H9 (cell line): ENCODE results near the gene HSPA12A. TPM values are rescaled to one million over a fixed set of nuclear protein-coding genes. Genes with fewer than 3 reads are reported as not detected.

Experiments
- DNase-seq: peaks from one replicate; pipeline ENCODE4 v3.0.0-alpha.2; 2017
- H2AFZ ChIP-seq: one replicate; pipeline ENCODE4 v1.6.1; 2013; ENCODE audit warnings: mild to moderate bottlenecking, low read length, control low read depth, moderate library complexity
- H2AK5ac ChIP-seq: 2 replicates; pipeline ENCODE4 v1.6.1; 2013; ENCODE audit warnings: low read length, control low read depth, mixed read lengths; ENCODE audit not compliant: insufficient read length
- H2BK120ac ChIP-seq: one replicate; pipeline ENCODE4 v1.6.1; 2013; ENCODE audit warnings: low read depth, mild to moderate bottlenecking, low read length, control low read depth, inconsistent platforms; ENCODE audit not compliant: poor library complexity, severe bottlenecking
- H2BK12ac ChIP-seq: 2 replicates; pipeline ENCODE4 v1.6.1; 2013; ENCODE audit warnings: low read length, control low read depth, mixed read lengths, low read depth; ENCODE audit not compliant: insufficient read length
- H2BK15ac ChIP-seq: 2 replicates; pipeline ENCODE4 v1.6.1; 2013; ENCODE audit warnings: low read depth, low read length, control low read depth
- H2BK20ac ChIP-seq: one replicate; pipeline ENCODE4 v1.6.1; 2013; ENCODE audit warnings: low read depth, mild to moderate bottlenecking, low read length, control low read depth, inconsistent platforms; ENCODE audit not compliant: poor library complexity, severe bottlenecking
- H2BK5ac ChIP-seq: 2 replicates; pipeline ENCODE4 v1.6.1; 2013; ENCODE audit warnings: low read length, control low read depth, mixed read lengths; ENCODE audit not compliant: insufficient read length
- H3K14ac ChIP-seq: 2 replicates; pipeline ENCODE4 v1.6.1; 2013; ENCODE audit warnings: low read length, control low read depth; ENCODE audit not compliant: insufficient read depth
- H3K18ac ChIP-seq: 2 replicates; pipeline ENCODE4 v1.6.1; 2013; ENCODE audit warnings: low read depth, mild to moderate bottlenecking, mixed read lengths, low read length, control low read depth; ENCODE audit not compliant: insufficient read length
- H3K23ac ChIP-seq: 2 replicates; pipeline ENCODE4 v1.6.1; 2013; ENCODE audit warnings: low read length, control low read depth, mixed read lengths, low read depth; ENCODE audit not compliant: insufficient read length
- H3K23me2 ChIP-seq: 2 replicates; pipeline ENCODE4 v1.6.1; 2013; ENCODE audit warnings: low read depth, mild to moderate bottlenecking, mixed read lengths, low read length, control low read depth; ENCODE audit not compliant: insufficient read length, poor library complexity, severe bottlenecking
- H3K27ac ChIP-seq: 2 replicates; pipeline ENCODE4 v1.5.1; 2013; ENCODE audit warnings: low read length, control low read depth, mixed read lengths, low read depth; ENCODE audit not compliant: insufficient read length
- H3K27me3 ChIP-seq: 2 replicates; pipeline ENCODE4 v1.6.1; 2013; ENCODE audit warnings: low read length, control low read depth, inconsistent platforms; ENCODE audit not compliant: insufficient read depth
- H3K4ac ChIP-seq: 2 replicates; pipeline ENCODE4 v1.6.1; 2013; ENCODE audit warnings: low read depth, mild to moderate bottlenecking, control low read depth, inconsistent platforms, low read length, moderate library complexity
- H3K4me1 ChIP-seq: 2 replicates; pipeline ENCODE4 v1.6.1; 2013; ENCODE audit warnings: low read length, control low read depth, inconsistent platforms; ENCODE audit not compliant: insufficient read depth
- H3K4me2 ChIP-seq: 2 replicates; pipeline ENCODE4 v1.6.1; 2013; ENCODE audit warnings: low read length, control low read depth, mixed read lengths; ENCODE audit not compliant: insufficient read length, insufficient read depth
- H3K56ac ChIP-seq: 2 replicates; pipeline ENCODE4 v1.6.1; 2013; ENCODE audit warnings: low read depth, mild to moderate bottlenecking, mixed read lengths, low read length, control low read depth; ENCODE audit not compliant: insufficient read length
- H3K79me1 ChIP-seq: 2 replicates; pipeline ENCODE4 v1.6.1; 2013; ENCODE audit warnings: low read depth, mild to moderate bottlenecking, moderate library complexity, low read length, control low read depth, inconsistent platforms; ENCODE audit not compliant: insufficient read depth, poor library complexity, severe bottlenecking
- H3K79me2 ChIP-seq: 2 replicates; pipeline ENCODE4 v1.6.1; 2013; ENCODE audit warnings: low read length, control low read depth, inconsistent platforms; ENCODE audit not compliant: insufficient read depth
- H3K9ac ChIP-seq: 2 replicates; pipeline ENCODE4 v1.6.1; 2013; ENCODE audit warnings: low read length, control low read depth, mixed read lengths; ENCODE audit not compliant: insufficient read length; ENCODE audit errors: extremely low read depth
- H3K9me3 ChIP-seq: one replicate; pipeline ENCODE4 v1.6.1; 2013; ENCODE audit warnings: low read depth, low read length, inconsistent platforms; ENCODE audit not compliant: control insufficient read depth
- H3T11ph ChIP-seq: one replicate; pipeline ENCODE4 v1.6.1; 2013; ENCODE audit warnings: mild to moderate bottlenecking, low read length, control low read depth, inconsistent platforms
- H4K20me1 ChIP-seq: one replicate; pipeline ENCODE4 v1.6.1; 2013; ENCODE audit not compliant: control insufficient read depth, insufficient read length, insufficient read depth
- H4K5ac ChIP-seq: 2 replicates; pipeline ENCODE4 v1.6.1; 2013; ENCODE audit warnings: low read depth, mild to moderate bottlenecking, mixed read lengths, low read length, control low read depth; ENCODE audit not compliant: insufficient read length
- H4K8ac ChIP-seq: replicated peaks from 2 replicates; pipeline ENCODE4 v1.6.1; 2013; ENCODE audit warnings: low read length, control low read depth, mixed read lengths, low read depth; ENCODE audit not compliant: insufficient read length
- H4K91ac ChIP-seq: 2 replicates; pipeline ENCODE4 v1.6.1; 2013; ENCODE audit warnings: low read depth, mild to moderate bottlenecking, moderate library complexity, mixed read lengths, low read length, control low read depth; ENCODE audit not compliant: insufficient read length
- H3K27ac Mint-ChIP-seq, 3 experiments: 2 replicates in 2 of 3; 3 replicates in 1 of 3; pipeline ENCODE4 v1.8.0; 2020 to 2021; ENCODE audit warnings: mixed read lengths in 3 of 3, mild to moderate bottlenecking in 1 of 3, moderate library complexity in 1 of 3
- H3K27me3 Mint-ChIP-seq: 2 replicates; pipeline ENCODE4 v1.8.0; 2021; ENCODE audit warnings: low read depth, mild to moderate bottlenecking, moderate library complexity, mixed read lengths
- H3K36me3 Mint-ChIP-seq, 3 experiments: 2 replicates in 2 of 3; 3 replicates in 1 of 3; pipeline ENCODE4 v1.8.0; 2020 to 2021; ENCODE audit warnings: low read depth in 3 of 3, mixed read lengths in 3 of 3; ENCODE audit not compliant: insufficient read depth in 1 of 3
- H3K4me1 Mint-ChIP-seq, 2 experiments: 2 replicates each; pipeline ENCODE4 v1.8.0; 2020; ENCODE audit warnings: mixed read lengths in 2 of 2
- H3K4me3 Mint-ChIP-seq, 2 experiments: 2 replicates in 1 of 2; 3 replicates in 1 of 2; pipeline ENCODE4 v1.8.0; 2020 to 2021; ENCODE audit warnings: mild to moderate bottlenecking in 2 of 2, mixed read lengths in 2 of 2, moderate library complexity in 1 of 2
- H3K9me3 Mint-ChIP-seq, 2 experiments: 2 replicates in 1 of 2; 3 replicates in 1 of 2; pipeline ENCODE4 v1.8.0; 2020; ENCODE audit warnings: mild to moderate bottlenecking in 2 of 2, mixed read lengths in 2 of 2, moderate library complexity in 1 of 2
- CTCF ChIP-seq: fragments of 200-600 bp; sonication (generic); conservative IDR thresholded peaks from 3 replicates; pipeline ENCODE4 v1.8.0; 2021; ENCODE audit warnings: antibody characterized with exemption, mild to moderate bottlenecking
- WGBS: extraction: QIAGEN DNeasy Blood & Tissue Kit; methylation state at CpG from one replicate; pipeline ENCODE4 v1.1.7; 2013; ENCODE audit warnings: missing lambda C conversion rate, low lambda C conversion rate, mixed read lengths; ENCODE audit not compliant: insufficient read length; ENCODE audit errors: extremely low coverage; 5-methylcytosine and 5-hydroxymethylcytosine counted together
- total RNA-seq: library from RNA; stranded (reverse); gene quantifications from 2 replicates; pipeline ENCODE4 v1.2.1, GENCODE V29; 2021

The HSPA12A gene
- total RNA-seq, 1 experiment from 2014 or later = 3.2 TPM

DNA sequence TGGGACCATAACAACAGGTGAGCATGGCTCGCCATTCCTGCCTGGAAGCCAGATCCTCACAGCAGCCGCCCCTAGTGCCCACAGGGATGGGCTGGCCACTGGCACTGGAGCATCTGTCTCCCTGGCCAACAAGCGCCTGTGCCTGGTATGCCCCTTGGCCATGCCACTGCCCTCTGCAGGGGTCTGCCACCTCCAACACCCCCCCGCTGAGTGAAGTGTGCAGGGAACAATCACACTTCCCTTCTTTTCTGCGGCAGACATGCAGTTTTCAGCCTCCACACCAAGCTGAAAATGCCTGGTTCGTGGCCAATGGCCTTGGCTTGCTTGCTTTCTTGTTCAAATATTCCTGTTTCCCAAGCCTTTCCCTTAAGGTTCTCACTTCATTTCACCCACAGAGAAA lies 50.7 kb downstream of the HSPA12A start:
- H3K56ac ChIP-seq = no peak overlapping the region
- no peak overlapping the region for H2AFZ ChIP-seq
- no peak overlapping the region for H3K4me2 ChIP-seq
- no CpG with 5 or more reads among the region's 6 CpGs for WGBS
- no peak overlapping the region for H2BK12ac ChIP-seq
- H3K18ac ChIP-seq = no peak overlapping the region
- H3K14ac ChIP-seq = no peak overlapping the region
- H3K4me1 Mint-ChIP-seq = peaks cover 57 to 62% of the 10 kb centered on the region in 2 experiments
- H3K4me1 ChIP-seq = peaks cover 13% of the 10 kb centered on the region
- H4K20me1 ChIP-seq = no peaks in the 10 kb centered on the region
- peaks cover 0 to 3% of the 10 kb centered on the region in 2 experiments; a peak in 1 of 5 replicates for H3K9me3 Mint-ChIP-seq
- no peak for DNase-seq
- no peak overlapping the region for H3K9ac ChIP-seq
- no peak overlapping the region for H4K8ac ChIP-seq
- H3K23ac ChIP-seq = no peak overlapping the region
- H3K27ac ChIP-seq = no peak overlapping the region
- H4K5ac ChIP-seq = no peak overlapping the region
- no peak overlapping the region for H2BK120ac ChIP-seq
- H3K9me3 ChIP-seq = no peaks in the 10 kb centered on the region
- no peak overlapping the region for H3K27ac Mint-ChIP-seq
- H3K27me3 Mint-ChIP-seq = peaks cover 30% of the 10 kb centered on the region
- no peak overlapping the region for H2AK5ac ChIP-seq
- H2BK5ac ChIP-seq = no peak overlapping the region
- no peak overlapping the region for H4K91ac ChIP-seq
- no peak overlapping the region for H3K4ac ChIP-seq
- H3K23me2 ChIP-seq = no peaks in the 10 kb centered on the region
- H2BK15ac ChIP-seq = no peak overlapping the region
- H3K79me1 ChIP-seq = no peaks in the 10 kb centered on the region
- H3T11ph ChIP-seq = no peak overlapping the region
- no peak for TF ChIP-seq CTCF
- H3K4me3 Mint-ChIP-seq = no peak overlapping the region
- no peak overlapping the region for H2BK20ac ChIP-seq
- H3K36me3 Mint-ChIP-seq = peaks cover 0 to 10% (median 0%) of the 10 kb centered on the region in 3 experiments; a peak in 3 of 7 replicates
- H3K79me2 ChIP-seq = no peaks in the 10 kb centered on the region
- no peaks in the 10 kb centered on the region for H3K27me3 ChIP-seq
